ENCODE data around the gene LOXHD1. TPM values are rescaled to one million over a fixed set of nuclear protein-coding genes. Genes with fewer than 3 reads are reported as not detected.

Gene LOXHD1
- total RNA-seq, 3 donors from 2014 or later (not counting 1 experiment from before 2014, with no cell fraction given): 0.11 to 0.48 (median 0.14) TPM

- DNase-seq (no peak), ATAC-seq (no peak)
- Mint-ChIP-seq H3K9me3 (no peaks in the 10 kb centered on the region), H3K27me3 (ENCODE audit: low read depth in 2 of 2) (no peaks in the 10 kb centered on the region), H3K27ac (peak overlapping the region; percentile 2 to 6), H3K4me3 (no peak overlapping the region), H3K36me3 (no peaks in the 10 kb centered on the region), H3K4me1 (peaks cover 51 to 69% of the 10 kb centered on the region in 2 donors)
- no peak overlapping the region for H3K4me3 ChIP-seq (ENCODE audit: low read length)
- H3K4me1 ChIP-seq (ENCODE audit: control insufficient read depth, insufficient read depth, low read length): peaks cover 9% of the 10 kb centered on the region
- intact Hi-C loops (cut with micrococcal nuclease): no loop called here
- peaks cover 3% of the 10 kb centered on the region for H3K36me3 ChIP-seq (ENCODE audit: control insufficient read depth, insufficient read depth, low read length)
- no peaks in the 10 kb centered on the region for H3K27me3 ChIP-seq (ENCODE audit: control insufficient read depth, insufficient read depth, low read length)
- no peak for TF ChIP-seq CTCF (IDR thresholded peaks at IDR 0.05)
- WGBS (ENCODE audit: insufficient coverage): 89% methylated on average over 4 of the region's 4 CpGs
- no peak overlapping the region for H3K27ac ChIP-seq (ENCODE audit: low read length)
- no peaks in the 10 kb centered on the region for H3K9me3 ChIP-seq (ENCODE audit: control insufficient read depth, insufficient read depth, low read length)
Observed at GRCh38 chr18:46431522-46432171, 225.4 kb downstream of the LOXHD1 start.

- H3K4me1 ChIP-seq (ENCODE audit: control insufficient read depth, insufficient read depth, low read length): peaks cover 9% of the 10 kb centered on the region
- no peak overlapping the region for H3K4me3 ChIP-seq (ENCODE audit: low read length)
- no peak overlapping the region for H3K27ac ChIP-seq (ENCODE audit: low read length)
- WGBS (ENCODE audit: insufficient coverage): 79% methylated on average over 2 of the region's 2 CpGs
- no peaks in the 10 kb centered on the region for H3K27me3 ChIP-seq (ENCODE audit: control insufficient read depth, insufficient read depth, low read length)
- H3K27me3 Mint-ChIP-seq (ENCODE audit: low read depth in 2 of 2): no peaks in the 10 kb centered on the region
- intact Hi-C loops (cut with micrococcal nuclease): no loop called here
- no peak for DNase-seq
- H3K36me3 ChIP-seq (ENCODE audit: control insufficient read depth, insufficient read depth, low read length): no peaks in the 10 kb centered on the region
- no peaks in the 10 kb centered on the region for H3K9me3 ChIP-seq (ENCODE audit: control insufficient read depth, insufficient read depth, low read length)
- TF ChIP-seq CTCF (IDR thresholded peaks at IDR 0.05): no peak
- peaks cover 62 to 69% of the 10 kb centered on the region in 2 donors for H3K4me1 Mint-ChIP-seq
- no peaks in the 10 kb centered on the region for H3K9me3 Mint-ChIP-seq
- no peak overlapping the region for H3K4me3 Mint-ChIP-seq
- no peak for ATAC-seq
- no peaks in the 10 kb centered on the region for H3K36me3 Mint-ChIP-seq
- H3K27ac Mint-ChIP-seq: peak overlapping the region; percentile 1 to 13
Observed at GRCh38 chr18:46429649-46430224, 227.3 kb downstream of the LOXHD1 start.

GRCh38 chr18:46429130-46429529, 227.9 kb downstream of the LOXHD1 start:
- TF ChIP-seq CTCF (IDR thresholded peaks at IDR 0.05): no peak

More at GRCh38 chr18:46429130-46429529, 227.9 kb downstream of the LOXHD1 start:
- DNase-seq (no peak), ATAC-seq (no peak)
- Mint-ChIP-seq H3K36me3 (no peaks in the 10 kb centered on the region), H3K4me1 (peaks cover 60 to 68% of the 10 kb centered on the region in 2 donors), H3K9me3 (no peaks in the 10 kb centered on the region), H3K4me3 (no peak overlapping the region), H3K27me3 (ENCODE audit: low read depth in 2 of 2) (no peaks in the 10 kb centered on the region), H3K27ac (no peak overlapping the region)
- Histone ChIP-seq H3K4me1 (ENCODE audit: control insufficient read depth, insufficient read depth, low read length) (peaks cover 9% of the 10 kb centered on the region), H3K27ac (ENCODE audit: low read length) (no peak overlapping the region), H3K9me3 (ENCODE audit: control insufficient read depth, insufficient read depth, low read length) (no peaks in the 10 kb centered on the region), H3K4me3 (ENCODE audit: low read length) (no peak overlapping the region), H3K27me3 (ENCODE audit: control insufficient read depth, insufficient read depth, low read length) (no peaks in the 10 kb centered on the region), H3K36me3 (ENCODE audit: control insufficient read depth, insufficient read depth, low read length) (no peaks in the 10 kb centered on the region)
- intact Hi-C loops (cut with micrococcal nuclease): no loop called here
- 91% methylated on average over 4 of the region's 4 CpGs for WGBS (ENCODE audit: insufficient coverage)
